ENCODE measurements around the gene ABCC4. TPM values are rescaled to one million over a fixed set of nuclear protein-coding genes. Genes with fewer than 3 reads are reported as not detected.
"Not testable (repeated sequence)": the region's sequence is repeated elsewhere in the genome, so short reads cannot be mapped to it uniquely, and the experiment has no call there.

The ABCC4 gene
- total RNA-seq, 1 experiment from 2014 or later, result 26.3 TPM

DNA sequence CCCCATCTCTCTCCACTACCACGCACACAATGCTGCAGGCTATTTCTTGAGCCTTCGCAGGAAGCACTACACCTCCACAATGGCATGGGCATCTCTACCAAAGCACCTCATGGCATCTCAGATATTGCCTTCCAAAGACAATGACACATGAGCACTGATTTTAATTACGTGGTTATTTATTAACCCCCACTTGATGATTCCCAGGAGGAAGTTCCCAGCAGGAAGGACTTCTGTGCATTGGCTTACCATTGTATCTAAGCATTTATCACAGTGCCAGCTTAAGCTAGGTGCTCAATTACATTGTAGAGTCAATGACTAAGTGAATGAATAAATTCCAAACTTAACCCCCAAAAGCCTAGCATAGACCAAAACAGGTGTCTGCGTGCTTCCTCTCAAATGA, 101.4 kb downstream of the ABCC4 start:
- peaks cover 15% of the 10 kb centered on the region; the same call in 1 of the 2 replicates for H3K79me2 ChIP-seq (ENCODE audit: insufficient read depth, low read length)
- RAD21 ChIA-PET (ENCODE audit: low non-redundant PET in 1 of 2, low total read pairs in 2 of 2, uncharacterized antibody in 2 of 2, unreplicated experiment in 2 of 2), result no interaction called here
- no peak overlapping the region for H3K4me3 ChIP-seq (replicated peaks in 1 of 2; ENCODE audit: low read depth in 1 of 2, low read length in 2 of 2)
- intact Hi-C loops (cut with micrococcal nuclease), result no loop called here
- no peaks in the 10 kb centered on the region for H3K4me1 ChIP-seq (ENCODE audit: control insufficient read depth in 1 of 2, insufficient read depth in 2 of 2, low read length in 2 of 2)
- H3K9ac ChIP-seq (ENCODE audit: low read length), result no peak overlapping the region
- H3K27ac ChIP-seq (ENCODE audit: low read depth, low read length), result no peak overlapping the region
- H3K27me3 ChIP-seq (ENCODE audit: insufficient read depth, low read length), result no peaks in the 10 kb centered on the region
- no peaks in the 10 kb centered on the region for H4K20me1 ChIP-seq (ENCODE audit: insufficient read depth)
- POLR2A ChIA-PET, result no interaction called here
- ATAC-seq, result no peak
- CTCF ChIA-PET, result no interaction called here
- no peak for DNase-seq (ENCODE audit: low read depth, low spot score)
- no peak overlapping the region for H2AFZ ChIP-seq (ENCODE audit: low read depth, low read length, poor library complexity, severe bottlenecking)
- H3K36me3 ChIP-seq (ENCODE audit: control insufficient read depth in 1 of 2, insufficient read depth in 2 of 2, low read length in 2 of 2), result peaks cover 0 to 7% of the 10 kb centered on the region in 2 experiments; a peak in 2 of 4 replicates
- H3K9me2 ChIP-seq (ENCODE audit: insufficient read depth), result no peaks in the 10 kb centered on the region
- H3K9me3 ChIP-seq (ENCODE audit: control insufficient read depth in 1 of 2, insufficient read depth in 1 of 2, low read depth in 1 of 2, low read length in 2 of 2), result no peaks in the 10 kb centered on the region
- TF ChIP-seq FOSL1 (IDR thresholded peaks at IDR 0.05; ENCODE audit: low read depth) (no peak), EZH2 (IDR thresholded peaks at IDR 0.05) (no peak), CBX3 (IDR thresholded peaks at IDR 0.05; ENCODE audit: low read depth) (no peak), EGR1 (IDR thresholded peaks at IDR 0.05; ENCODE audit: low read depth) (no peak), JUND (IDR thresholded peaks at IDR 0.05) (no peak), TCF7L2 (IDR thresholded peaks at IDR 0.05; ENCODE audit: borderline replicate concordance, extremely low read depth, insufficient read depth, insufficient read length) (no peak), SIN3A (IDR thresholded peaks at IDR 0.05; ENCODE audit: low read depth) (no peak), ELF1 (IDR thresholded peaks at IDR 0.05; ENCODE audit: borderline replicate concordance, low read depth) (no peak)
- TF ChIP-seq, protein P1, sequence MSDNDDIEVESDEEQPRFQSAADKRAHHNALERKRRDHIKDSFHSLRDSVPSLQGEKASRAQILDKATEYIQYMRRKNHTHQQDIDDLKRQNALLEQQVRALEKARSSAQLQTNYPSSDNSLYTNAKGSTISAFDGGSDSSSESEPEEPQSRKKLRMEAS (IDR thresholded peaks at IDR 0.05), result no peak
- TF ChIP-seq, protein P2, sequence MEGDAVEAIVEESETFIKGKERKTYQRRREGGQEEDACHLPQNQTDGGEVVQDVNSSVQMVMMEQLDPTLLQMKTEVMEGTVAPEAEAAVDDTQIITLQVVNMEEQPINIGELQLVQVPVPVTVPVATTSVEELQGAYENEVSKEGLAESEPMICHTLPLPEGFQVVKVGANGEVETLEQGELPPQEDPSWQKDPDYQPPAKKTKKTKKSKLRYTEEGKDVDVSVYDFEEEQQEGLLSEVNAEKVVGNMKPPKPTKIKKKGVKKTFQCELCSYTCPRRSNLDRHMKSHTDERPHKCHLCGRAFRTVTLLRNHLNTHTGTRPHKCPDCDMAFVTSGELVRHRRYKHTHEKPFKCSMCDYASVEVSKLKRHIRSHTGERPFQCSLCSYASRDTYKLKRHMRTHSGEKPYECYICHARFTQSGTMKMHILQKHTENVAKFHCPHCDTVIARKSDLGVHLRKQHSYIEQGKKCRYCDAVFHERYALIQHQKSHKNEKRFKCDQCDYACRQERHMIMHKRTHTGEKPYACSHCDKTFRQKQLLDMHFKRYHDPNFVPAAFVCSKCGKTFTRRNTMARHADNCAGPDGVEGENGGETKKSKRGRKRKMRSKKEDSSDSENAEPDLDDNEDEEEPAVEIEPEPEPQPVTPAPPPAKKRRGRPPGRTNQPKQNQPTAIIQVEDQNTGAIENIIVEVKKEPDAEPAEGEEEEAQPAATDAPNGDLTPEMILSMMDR (IDR thresholded peaks at IDR 0.05 in 2 of 3, conservative IDR thresholded peaks at IDR 0.05 in 1 of 3; ENCODE audit: borderline replicate concordance in 1 of 3, insufficient read depth in 1 of 3, low read depth in 2 of 3, low read length in 2 of 3), result no peak
- BruUV-seq (replicated peaks), result no TSS peak
- H3K4me2 ChIP-seq (ENCODE audit: low read length), result no peak overlapping the region

DNA sequence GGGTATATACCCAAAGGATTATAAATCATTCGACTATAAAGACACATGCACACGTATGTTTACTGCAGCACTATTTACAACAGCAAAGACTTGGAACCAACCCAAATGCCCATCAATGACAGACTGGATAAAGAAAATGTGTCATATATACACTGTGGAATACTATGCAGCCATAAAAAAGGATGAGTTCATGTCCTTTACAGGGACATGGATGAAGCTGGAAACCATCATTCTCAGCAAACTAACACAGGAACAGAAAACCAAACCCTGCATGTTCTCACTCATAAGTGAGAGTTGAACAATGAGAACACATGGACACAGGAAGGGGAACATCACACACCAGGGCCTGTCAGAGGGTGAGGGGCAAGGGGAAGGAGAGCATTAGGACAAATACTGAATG, 102.6 kb downstream of the ABCC4 start:
- H3K4me1 ChIP-seq (ENCODE audit: control insufficient read depth in 1 of 2, insufficient read depth in 2 of 2, low read length in 2 of 2); intact Hi-C loops (cut with micrococcal nuclease); CTCF ChIA-PET; H3K9ac ChIP-seq (ENCODE audit: low read length); H3K36me3 ChIP-seq (ENCODE audit: control insufficient read depth in 1 of 2, insufficient read depth in 2 of 2, low read length in 2 of 2); ATAC-seq; H3K27me3 ChIP-seq (ENCODE audit: insufficient read depth, low read length); H4K20me1 ChIP-seq (ENCODE audit: insufficient read depth); H3K9me3 ChIP-seq (ENCODE audit: control insufficient read depth in 1 of 2, insufficient read depth in 1 of 2, low read depth in 1 of 2, low read length in 2 of 2); H3K4me2 ChIP-seq (ENCODE audit: low read length); H2AFZ ChIP-seq (ENCODE audit: low read depth, low read length, poor library complexity, severe bottlenecking); DNase-seq (ENCODE audit: low read depth, low spot score); H3K4me3 ChIP-seq (replicated peaks in 1 of 2; ENCODE audit: low read depth in 1 of 2, low read length in 2 of 2); H3K27ac ChIP-seq (ENCODE audit: low read depth, low read length); BruUV-seq (replicated peaks); RAD21 ChIA-PET (ENCODE audit: low non-redundant PET in 1 of 2, low total read pairs in 2 of 2, uncharacterized antibody in 2 of 2, unreplicated experiment in 2 of 2); H3K9me2 ChIP-seq (ENCODE audit: insufficient read depth); POLR2A ChIA-PET: not testable (repeated sequence)
- H3K79me2 ChIP-seq (ENCODE audit: insufficient read depth, low read length), result peaks cover 15% of the 10 kb centered on the region; the same call in 1 of the 2 replicates
